ENCODE measurements around the gene ICA1L.
"Not testable (repeated sequence)": the region's sequence is repeated elsewhere in the genome, so short reads cannot be mapped to it uniquely, and the experiment has no call there.

ICA1L gene

GRCh38 chr2:202871300-202872141 is at the start of gene ICA1L:
Gene ICA1L, minus strand, starts transcription at chr2:202871766. Its CDS starts 42,757 bp downstream, at chr2:202829009.
- DNase-seq (ENCODE audit: low spot score): peak; percentile 71

- no peak for DNase-seq (ENCODE audit: low spot score)
These were observed 47.3 kb upstream of the ICA1L start for GRCh38 chr2:202918860-202919259.

GRCh38 chr2:202912342-202913201 is 41.0 kb upstream of the ICA1L start:
- not testable (repeated sequence) for DNase-seq (ENCODE audit: low spot score)

- peak; percentile 98 for DNase-seq (ENCODE audit: low spot score)
These were observed 40.2 kb upstream of the ICA1L start, which contains the start of the genes CARF and WDR12 for GRCh38 chr2:202911512-202912341. Gene CARF, plus strand, starts transcription at chr2:202912275. Its CDS starts 29,628 bp downstream, at chr2:202941903. Gene WDR12, minus strand, starts transcription at chr2:202911673. Its CDS starts 197 bp downstream, at chr2:202911476.

- DNase-seq (ENCODE audit: low spot score): no peak
These were observed 39.6 kb upstream of the ICA1L start for GRCh38 chr2:202911203-202911511.

- DNase-seq (ENCODE audit: low spot score): no peak
These were observed 39.1 kb upstream of the ICA1L start for GRCh38 chr2:202910698-202911097.

GRCh38 chr2:202910250-202910649 is 38.7 kb upstream of the ICA1L start:
- DNase-seq (ENCODE audit: low spot score): not testable (repeated sequence)

- no peak for DNase-seq (ENCODE audit: low spot score)
These were observed 38.0 kb upstream of the ICA1L start for GRCh38 chr2:202909394-202910192.

- no peak for DNase-seq (ENCODE audit: low spot score)
These were observed 36.6 kb upstream of the ICA1L start for GRCh38 chr2:202908186-202908585.

- DNase-seq (ENCODE audit: low spot score): not testable (repeated sequence)
These were observed 33.9 kb upstream of the ICA1L start for GRCh38 chr2:202905507-202905906.

GRCh38 chr2:202885190-202885589 is 13.6 kb upstream of the ICA1L start:
- no peak for DNase-seq (ENCODE audit: low spot score)

- peak; percentile 5 for DNase-seq (ENCODE audit: low spot score)
These were observed 12.6 kb upstream of the ICA1L start for GRCh38 chr2:202883987-202884675.

- no peak for DNase-seq (ENCODE audit: low spot score)
These were observed 10.0 kb upstream of the ICA1L start for GRCh38 chr2:202881570-202881969.

- no peak for DNase-seq (ENCODE audit: low spot score)
These were observed 6.1 kb upstream of the ICA1L start for GRCh38 chr2:202877699-202878098.

- DNase-seq (ENCODE audit: low spot score): peak; percentile 40
These were observed 901 bp downstream of the ICA1L start for GRCh38 chr2:202870431-202871299.

GRCh38 chr2:202861987-202862386 is 9.6 kb downstream of the ICA1L start:
- DNase-seq (ENCODE audit: low spot score): no peak

- no peak for DNase-seq (ENCODE audit: low spot score)
These were observed 13.0 kb downstream of the ICA1L start for GRCh38 chr2:202858601-202859000.

GRCh38 chr2:202849343-202849742 is 22.2 kb downstream of the ICA1L start:
- not testable (repeated sequence) for DNase-seq (ENCODE audit: low spot score)

- DNase-seq (ENCODE audit: low spot score): no peak
These were observed 22.8 kb downstream of the ICA1L start for GRCh38 chr2:202848813-202849212.

All from AG08395 (cell line).